Activated CD4-positive, CD25-positive, alpha-beta regulatory T cell (primary cell): ENCODE measurements around the gene BACE1-AS.
"Not testable (repeated sequence)": the region's sequence is repeated elsewhere in the genome, so short reads cannot be mapped to it uniquely, and the experiment has no call there.

Experiments
- DNase-seq, 4 experiments: peaks; one replicate each; lab custom pipeline; 2025; lab: John Stamatoyannopoulos, UW

Gene BACE1-AS

DNA sequence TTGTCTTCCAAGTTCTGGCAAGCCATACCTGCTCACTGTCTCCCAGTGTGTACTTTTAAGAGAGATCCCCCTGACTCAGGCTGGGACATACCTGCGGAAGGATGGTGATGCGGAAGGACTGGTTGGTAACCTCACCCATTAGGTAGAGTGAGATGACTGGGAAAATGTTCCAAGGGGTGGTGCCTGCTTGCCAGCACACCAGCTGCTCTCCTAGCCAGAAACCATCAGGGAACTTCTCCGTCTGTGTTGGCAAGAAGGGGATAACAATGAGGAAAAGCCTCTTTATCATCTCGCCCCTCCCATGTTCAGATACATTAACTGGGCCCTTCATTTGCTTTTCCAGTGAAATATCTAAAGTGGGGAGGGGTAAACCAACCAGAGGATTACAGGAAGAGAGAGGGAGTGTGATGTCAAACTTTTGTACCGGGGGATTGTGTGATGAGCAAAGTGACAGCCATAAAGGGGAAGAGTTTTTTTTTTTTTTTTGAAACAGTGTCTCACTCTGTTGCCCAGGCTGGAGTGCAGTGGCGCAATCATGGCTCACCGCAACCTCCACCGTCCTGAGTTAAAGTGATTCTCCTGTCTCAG is at the start of gene BACE1-AS:
TSS of gene BACE1-AS (plus strand) at position 538 of the 588 bp plus-strand sequence.
- DNase-seq: no peak

DNA sequence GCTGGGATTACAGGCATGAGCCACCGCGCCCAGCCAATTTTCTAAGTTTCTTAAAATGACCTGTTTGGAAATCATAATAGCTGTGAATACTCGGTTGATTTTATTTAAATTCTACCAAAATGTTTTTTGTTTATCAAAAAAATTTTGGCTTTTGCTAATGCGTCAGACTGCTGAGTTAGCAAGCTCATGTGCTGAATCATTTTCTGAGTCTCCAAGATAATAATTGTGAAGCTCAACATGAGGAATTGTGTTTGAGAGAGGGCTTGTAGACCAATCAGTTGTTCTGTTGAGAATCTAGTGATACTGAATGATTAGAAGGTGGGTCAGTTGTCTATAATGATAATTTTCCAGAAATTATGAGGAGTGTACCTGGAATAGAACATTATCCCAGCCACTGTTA is 42.8 kb upstream of the BACE1-AS start:
- no peak for DNase-seq

DNA sequence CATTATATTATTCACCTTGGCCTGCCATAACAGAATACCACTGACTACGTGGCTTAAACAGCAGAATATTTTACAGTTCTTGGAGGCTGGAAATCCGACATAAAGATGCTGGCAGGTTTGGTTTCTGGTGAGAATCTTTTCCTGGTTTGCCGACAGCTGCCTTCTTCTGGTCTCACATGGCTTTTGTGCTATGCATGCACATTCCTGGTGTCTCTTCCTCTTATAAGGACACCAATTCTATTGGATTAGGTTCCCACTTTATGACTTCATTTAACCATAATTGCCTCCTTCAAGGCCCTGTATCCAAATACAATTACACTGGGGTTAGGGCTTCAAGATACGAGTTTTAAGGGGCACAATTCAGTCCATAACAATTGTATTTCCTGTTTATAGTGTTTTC is 41.6 kb upstream of the BACE1-AS start:
- DNase-seq: no peak

DNA sequence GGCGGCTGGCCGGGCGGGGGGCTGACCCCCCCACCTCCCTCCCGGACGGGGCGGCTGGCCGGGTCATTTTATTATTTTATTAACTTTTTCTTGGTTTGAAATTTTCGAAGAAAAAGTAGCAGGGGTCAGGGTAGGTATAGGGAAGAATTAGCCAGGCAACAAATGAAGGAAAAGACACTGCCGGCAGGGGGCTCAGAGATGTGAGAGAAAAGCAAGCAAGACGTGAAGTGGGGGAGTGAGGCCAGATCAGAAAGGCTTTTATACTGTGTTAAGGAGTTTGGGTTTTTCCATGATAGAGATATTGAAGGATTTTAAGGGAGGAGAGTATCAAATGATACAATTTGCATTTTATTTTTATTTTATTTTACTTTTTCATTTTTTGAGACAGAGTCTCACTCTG is 39.6 kb upstream of the BACE1-AS start:
- DNase-seq: no peak

DNA sequence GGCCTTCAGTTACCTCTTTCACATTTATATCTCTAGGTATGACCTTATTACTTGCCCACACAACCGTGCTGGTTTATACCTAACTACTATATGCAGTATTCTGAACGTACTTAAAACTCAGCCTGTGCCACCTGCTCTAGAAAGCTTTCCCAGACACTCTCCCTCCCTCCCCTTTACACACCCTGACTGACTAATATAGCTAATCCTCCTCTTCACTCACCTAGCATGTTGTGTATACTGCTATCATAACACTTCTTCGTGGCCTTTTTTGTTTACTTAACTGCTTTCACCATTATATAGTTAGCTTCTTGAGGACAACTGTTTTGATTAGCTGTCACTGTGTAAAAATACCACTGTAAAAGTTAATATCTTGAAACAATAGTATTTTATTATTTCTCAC is 35.2 kb upstream of the BACE1-AS start:
- no peak for DNase-seq

DNA sequence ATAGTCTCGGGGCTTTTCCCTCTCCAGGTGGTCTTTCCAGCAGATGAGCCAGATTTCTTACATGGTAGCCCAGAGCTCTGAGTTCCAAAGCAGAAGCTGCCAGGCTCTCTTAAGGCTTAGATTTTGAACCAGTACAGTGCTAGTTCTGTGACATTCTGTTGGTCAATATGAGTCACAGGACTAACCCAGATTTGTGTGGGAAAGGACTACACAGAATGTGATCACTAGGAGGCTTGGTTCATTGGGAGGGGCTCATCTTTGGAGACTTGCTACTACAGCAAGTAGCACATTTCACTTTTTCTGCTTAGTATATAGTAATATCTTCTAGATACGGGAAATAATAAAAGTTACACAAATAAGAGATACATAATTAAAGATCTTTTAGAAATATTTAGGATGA is 34.6 kb upstream of the BACE1-AS start:
- DNase-seq: no peak

DNA sequence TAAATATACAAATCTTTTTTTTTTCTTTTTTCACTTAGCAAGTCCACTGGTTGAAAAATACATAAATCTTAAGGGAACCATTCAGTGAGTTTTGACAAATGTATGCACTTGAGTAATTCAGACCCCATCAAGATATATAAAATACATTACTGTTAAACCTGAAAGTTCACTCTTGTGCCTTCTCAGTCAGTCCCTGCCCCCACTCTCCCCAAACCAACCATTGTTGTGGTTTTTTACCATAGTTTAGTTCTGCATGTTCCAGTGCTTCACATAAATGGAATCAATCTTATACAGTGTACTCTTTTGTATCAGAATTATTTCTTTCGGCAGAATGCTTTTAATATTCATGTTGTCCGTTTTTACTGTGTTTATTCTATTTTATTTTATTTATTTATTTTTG is 32.6 kb upstream of the BACE1-AS start:
- DNase-seq: no peak

- no peak for DNase-seq
These were observed 31.7 kb upstream of the BACE1-AS start for GRCh38 chr11:117259417-117259816.

DNA sequence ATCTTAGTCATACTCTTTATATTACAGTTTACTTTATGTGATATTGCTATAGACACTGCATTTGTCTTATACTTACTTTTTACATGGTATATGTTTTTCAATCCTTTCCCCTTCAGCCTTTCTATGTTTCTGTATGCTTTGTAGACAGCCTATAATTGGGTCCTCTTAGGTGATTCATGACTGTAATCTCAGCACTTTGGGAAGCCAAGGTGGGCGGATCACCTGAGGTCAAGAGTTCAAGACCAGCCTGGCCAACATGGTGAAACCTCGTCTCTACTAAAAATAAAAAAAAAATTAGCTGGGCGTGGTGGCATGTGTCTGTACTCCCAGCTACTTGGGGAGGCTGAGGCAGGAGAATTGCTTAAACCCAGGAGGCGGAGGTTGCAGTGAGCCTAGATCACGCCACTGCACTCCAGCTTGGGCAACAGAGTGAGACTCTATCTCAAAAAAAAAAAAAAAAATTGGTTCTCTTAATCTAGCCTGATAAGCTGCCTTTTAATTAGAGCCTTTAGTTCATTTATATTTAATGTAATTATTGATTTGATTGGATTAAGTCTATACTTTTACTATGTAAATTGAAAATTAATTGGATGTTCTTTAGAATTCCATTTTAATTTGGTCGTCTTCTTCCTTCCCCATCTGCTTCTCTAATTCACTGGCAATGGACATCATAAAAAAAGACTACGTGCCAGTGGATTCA is 26.4 kb upstream of the BACE1-AS start:
- not testable (repeated sequence) for DNase-seq

- DNase-seq: no peak
These were observed 25.4 kb upstream of the BACE1-AS start for GRCh38 chr11:117265745-117266144.

GRCh38 chr11:117269856-117270255 is 21.3 kb upstream of the BACE1-AS start:
- DNase-seq: no peak

- DNase-seq: no peak
These were observed 19.9 kb upstream of the BACE1-AS start for GRCh38 chr11:117271208-117271607.

DNA sequence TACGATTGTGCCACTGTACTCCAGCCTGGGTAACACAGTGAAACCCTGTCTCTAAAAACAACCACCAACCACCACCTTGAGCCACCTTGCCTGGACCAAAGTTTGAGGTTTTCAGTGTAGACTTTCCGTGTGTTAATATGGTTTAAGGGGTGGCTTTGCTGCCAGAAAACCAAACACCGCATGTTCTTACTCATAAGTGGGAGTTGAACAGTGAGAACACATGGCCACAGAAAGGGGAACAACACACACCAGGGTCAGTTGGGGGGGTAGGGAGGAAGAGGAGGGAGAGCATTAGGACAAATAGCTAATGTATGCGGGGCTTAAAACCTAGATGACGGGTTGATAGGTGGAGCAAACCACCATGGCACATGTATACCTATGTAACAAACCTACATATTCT is 19.0 kb upstream of the BACE1-AS start:
- not testable (repeated sequence) for DNase-seq

DNA sequence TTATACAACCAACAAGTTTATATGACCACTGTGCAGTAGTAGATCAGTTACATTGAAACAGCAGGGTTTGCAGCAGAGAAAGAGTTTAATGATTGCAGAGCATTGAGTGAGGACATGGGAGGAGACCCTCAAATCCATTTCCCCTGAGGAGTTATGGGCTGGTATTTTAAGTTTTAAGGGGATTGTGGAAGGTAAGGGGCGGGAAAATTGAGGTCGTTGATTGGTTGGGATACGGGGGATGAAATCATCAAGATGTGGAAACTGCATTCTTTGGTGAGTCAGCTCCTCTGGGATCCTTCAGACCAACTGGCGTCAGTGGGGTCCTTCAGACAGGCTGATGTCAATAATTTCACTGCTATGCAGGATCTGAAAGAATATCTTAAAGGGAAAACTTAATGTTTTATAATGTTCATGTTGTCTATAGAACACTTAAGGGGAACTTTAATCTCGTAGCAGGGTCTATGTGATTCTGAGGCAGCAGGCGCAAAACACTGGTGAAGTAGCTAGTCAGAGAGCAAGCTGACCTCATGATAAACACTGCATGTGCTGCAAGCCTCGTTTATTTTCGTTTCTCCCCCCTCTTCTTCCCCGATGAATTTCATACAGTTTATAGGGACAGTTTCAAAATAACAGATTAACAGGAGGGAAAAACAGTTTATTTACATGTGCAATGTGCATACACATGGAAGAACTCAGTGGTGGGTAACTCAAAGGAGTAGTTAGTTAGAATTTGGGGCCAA is 17.4 kb upstream of the BACE1-AS start:
- no peak for DNase-seq

DNA sequence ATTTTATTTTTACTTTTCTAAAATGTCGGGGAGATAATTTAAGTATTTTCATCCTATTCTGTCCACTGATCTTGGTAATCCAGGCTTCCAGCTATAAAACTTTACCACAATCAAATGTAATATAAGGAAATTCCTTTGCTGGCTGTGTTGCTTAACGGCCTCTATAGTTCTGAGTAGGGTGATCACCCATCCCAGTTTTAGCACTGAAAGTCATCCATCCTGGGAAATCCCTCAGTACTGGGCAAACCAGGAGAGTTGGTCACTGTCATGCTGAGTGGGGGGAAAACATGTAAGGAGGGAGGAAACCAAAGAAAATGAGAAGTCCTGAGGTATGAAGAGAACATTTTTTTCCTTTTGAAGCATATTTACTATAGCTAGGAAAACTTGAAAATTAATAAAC is 12.8 kb upstream of the BACE1-AS start:
- no peak for DNase-seq

- DNase-seq: no peak
These were observed 11.3 kb upstream of the BACE1-AS start for GRCh38 chr11:117279711-117280376.

GRCh38 chr11:117281159-117281558 is 10.0 kb upstream of the BACE1-AS start:
- DNase-seq: no peak

DNA sequence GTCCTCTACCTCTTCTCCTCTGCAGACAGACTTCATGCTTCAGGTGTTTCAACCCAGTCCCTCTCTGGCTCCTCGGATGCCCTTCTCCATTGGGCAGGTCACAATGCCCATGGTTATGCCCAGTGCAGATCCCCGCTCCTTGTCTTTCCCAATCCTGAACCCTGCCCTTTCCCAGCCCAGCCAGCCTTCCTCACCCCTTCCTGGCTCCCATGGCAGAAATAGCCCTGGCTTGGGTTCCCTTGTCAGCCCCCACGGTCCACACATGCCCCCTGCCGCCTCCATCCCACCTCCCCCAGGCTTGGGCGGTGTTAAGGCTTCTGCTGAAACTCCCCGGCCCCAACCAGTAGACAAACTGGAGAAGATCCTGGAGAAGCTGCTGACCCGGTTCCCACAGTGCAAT is 9.3 kb upstream of the BACE1-AS start:
- DNase-seq: no peak

DNA sequence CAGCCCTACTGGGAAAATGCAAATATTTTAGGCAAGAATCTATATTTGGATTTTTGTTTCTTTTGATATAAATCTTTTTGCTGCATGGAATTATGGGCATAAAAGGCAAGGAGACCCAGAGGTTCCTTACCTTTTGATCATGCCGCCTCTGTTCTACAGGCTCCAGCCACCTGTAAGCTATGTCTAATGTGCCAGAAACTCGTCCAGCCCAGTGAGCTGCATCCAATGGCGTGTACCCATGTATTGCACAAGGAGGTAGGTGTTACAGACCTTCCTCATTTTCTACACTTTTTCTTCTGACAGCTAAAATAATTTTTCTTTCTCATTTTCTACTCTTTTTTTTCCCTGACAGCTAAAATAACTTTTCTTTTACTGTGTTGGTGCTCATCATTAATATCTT is 8.2 kb upstream of the BACE1-AS start:
- DNase-seq: no peak

DNA sequence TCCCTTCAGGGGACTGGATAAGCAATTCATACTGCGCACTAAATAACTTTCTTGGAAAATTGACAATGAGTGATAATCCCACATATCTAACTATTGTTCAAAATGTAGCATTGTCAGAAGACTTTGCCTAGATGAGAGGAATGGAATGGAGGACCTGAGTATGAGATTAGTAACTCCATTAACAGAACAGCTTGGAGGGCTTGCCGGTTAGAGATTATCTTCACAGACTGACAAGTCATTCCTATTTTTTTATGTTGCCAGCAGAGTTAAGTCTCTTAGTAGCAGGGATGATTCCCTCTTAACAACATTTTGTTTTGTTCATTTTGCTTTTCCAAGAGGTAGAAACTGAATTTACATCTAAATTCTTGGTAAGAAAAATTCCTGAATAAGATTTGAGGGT is 7.1 kb upstream of the BACE1-AS start:
- no peak for DNase-seq

GRCh38 chr11:117286588-117286987 is 4.6 kb upstream of the BACE1-AS start:
- no peak for DNase-seq

- DNase-seq: no peak
These were observed 3.5 kb upstream of the BACE1-AS start for GRCh38 chr11:117287668-117288067.

DNA sequence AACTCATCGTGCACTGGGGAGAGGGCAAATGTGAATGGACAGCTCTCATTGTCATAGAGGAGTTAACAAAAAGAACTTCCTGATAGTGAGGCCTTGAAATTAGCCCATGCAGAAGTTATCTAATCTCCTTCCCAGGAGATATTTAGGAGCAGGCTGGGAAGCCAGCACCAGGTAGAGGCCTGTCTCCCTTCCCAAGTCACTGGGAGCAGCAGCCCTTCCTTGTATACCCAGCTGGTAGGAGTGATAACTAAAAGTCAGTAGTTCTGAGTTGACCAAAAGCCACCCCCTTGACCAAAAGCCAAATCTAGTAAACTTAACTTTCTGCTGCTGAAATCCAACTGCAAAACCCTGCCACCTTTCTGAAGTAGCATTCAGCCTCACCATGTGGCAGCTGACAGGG is 1.4 kb upstream of the BACE1-AS start:
- no peak for DNase-seq
